IMR-90 (cell line): ENCODE results near the gene NOX3. TPM values are rescaled to one million over a fixed set of nuclear protein-coding genes. Genes with fewer than 3 reads are reported as not detected.

Experiments used
- ATAC-seq: fragments of 200-7000 bp; cut with Tn5 transposase; 2 replicates; pipeline ENCODE4 v1.9.1; 2020; ENCODE audit warnings: low read depth, mild to moderate bottlenecking, moderate library complexity
- BruUV-seq: library from RNA; stranded (reverse); fragments of 400-500 nt; replicated peaks from 2 replicates; lab custom pipeline; 2021; lab: Mats Ljungman, UMichigan
- CTCF ChIA-PET: fragments of 300-600 bp; formaldehyde crosslinking; extraction: SDS; loops from one replicate; lab custom pipeline; 2021; ENCODE audit warnings: antibody characterized with exemption; lab: Yijun Ruan, JAX
- POLR2A ChIA-PET: fragments of 300-600 bp; sonication (Branson Sonifier 250); formaldehyde crosslinking; loops from one replicate; lab custom pipeline; 2022; ENCODE audit warnings: antibody characterized with exemption; ENCODE audit not compliant: unreplicated experiment; lab: Charles Lee
- DNase-seq: peaks from one replicate; pipeline ENCODE4 v3.0.0; 2013
- H2AFZ ChIP-seq: replicated peaks from 2 replicates; pipeline ENCODE3; 2013; ENCODE audit warnings: low read length, mild to moderate bottlenecking; ENCODE audit not compliant: poor library complexity
- H2AK5ac ChIP-seq: 2 replicates; pipeline ENCODE4 v1.6.1; 2013; ENCODE audit warnings: low read depth, low read length, inconsistent platforms
- H2AK9ac ChIP-seq: replicated peaks from 2 replicates; pipeline ENCODE3; 2013; ENCODE audit warnings: mild to moderate bottlenecking, low read depth, low read length, moderate library complexity; ENCODE audit not compliant: poor library complexity
- H2BK120ac ChIP-seq: 2 replicates; pipeline ENCODE4 v1.6.1; 2013; ENCODE audit warnings: low read depth, low read length, inconsistent platforms
- H2BK15ac ChIP-seq: 3 replicates; pipeline ENCODE4 v1.6.1; 2013; ENCODE audit warnings: low read depth, low read length, inconsistent platforms
- H2BK20ac ChIP-seq: 2 replicates; pipeline ENCODE4 v1.6.1; 2013; ENCODE audit warnings: low read depth, mild to moderate bottlenecking, inconsistent platforms, low read length, moderate library complexity
- H2BK5ac ChIP-seq: 2 replicates; pipeline ENCODE4 v1.6.1; 2013; ENCODE audit warnings: mild to moderate bottlenecking, low read depth, low read length, inconsistent platforms; ENCODE audit not compliant: poor library complexity, severe bottlenecking
- H3K14ac ChIP-seq: replicated peaks from 2 replicates; pipeline ENCODE4 v1.6.1; 2013; ENCODE audit warnings: low read depth, low read length, inconsistent platforms
- H3K18ac ChIP-seq: 2 replicates; pipeline ENCODE4 v1.6.1; 2013; ENCODE audit warnings: low read depth, low read length, control low read depth
- H3K23ac ChIP-seq: 2 replicates; pipeline ENCODE4 v1.6.1; 2013; ENCODE audit warnings: low read depth, low read length, inconsistent platforms
- H3K27ac ChIP-seq: 2 replicates; pipeline ENCODE4 v1.5.1; 2013; ENCODE audit warnings: mild to moderate bottlenecking, control low read depth, low read length; ENCODE audit not compliant: insufficient read depth
- H3K27me3 ChIP-seq: 2 replicates; pipeline ENCODE4 v1.6.1; 2013; ENCODE audit warnings: low read length; ENCODE audit not compliant: control insufficient read depth, insufficient read depth
- H3K36me3 ChIP-seq: 2 replicates; pipeline ENCODE4 v1.6.1; 2013; ENCODE audit warnings: low read length, mixed read lengths; ENCODE audit not compliant: control insufficient read depth, insufficient read depth
- H3K4ac ChIP-seq: 2 replicates; pipeline ENCODE4 v1.6.1; 2013; ENCODE audit warnings: low read depth, low read length, inconsistent platforms
- H3K4me1 ChIP-seq: 2 replicates; pipeline ENCODE4 v1.6.1; 2013; ENCODE audit warnings: low read length, mixed read lengths; ENCODE audit not compliant: control insufficient read depth, insufficient read depth
- H3K4me2 ChIP-seq: 2 replicates; pipeline ENCODE4 v1.6.1; 2013; ENCODE audit warnings: low read depth, mild to moderate bottlenecking, control low read depth, low read length, moderate library complexity
- H3K4me3 ChIP-seq: 2 replicates; pipeline ENCODE4 v1.5.1; 2013; ENCODE audit warnings: low read depth, mild to moderate bottlenecking, control low read depth, low read length, moderate library complexity; ENCODE audit not compliant: insufficient read depth
- H3K56ac ChIP-seq: 2 replicates; pipeline ENCODE4 v1.6.1; 2013; ENCODE audit warnings: low read length, inconsistent platforms; ENCODE audit not compliant: insufficient read depth; ENCODE audit errors: extremely low read depth
- H3K79me1 ChIP-seq, 2 experiments: 2 replicates each; pipeline ENCODE4 v1.6.1; 2013; ENCODE audit warnings: low read length in 2 of 2, inconsistent platforms in 1 of 2, low read depth in 1 of 2
- H3K9ac ChIP-seq: 2 replicates; pipeline ENCODE4 v1.6.1; 2013; ENCODE audit warnings: low read depth, low read length, control low read depth
- H3K9me1 ChIP-seq: 2 replicates; pipeline ENCODE4 v1.6.1; 2013; ENCODE audit warnings: low read length, inconsistent platforms; ENCODE audit not compliant: insufficient read depth
- H3K9me3 ChIP-seq: 2 replicates; pipeline ENCODE4 v1.6.1; 2013; ENCODE audit warnings: low read length; ENCODE audit not compliant: control insufficient read depth, insufficient read depth
- H4K20me1 ChIP-seq: 2 replicates; pipeline ENCODE4 v1.6.1; 2013; ENCODE audit warnings: low read length, inconsistent platforms; ENCODE audit not compliant: insufficient read depth
- H4K5ac ChIP-seq: 2 replicates; pipeline ENCODE4 v1.6.1; 2013; ENCODE audit warnings: mild to moderate bottlenecking, low read depth, low read length, control low read depth
- H4K8ac ChIP-seq, 2 experiments: 2 replicates each; pipeline ENCODE4 v1.6.1; 2013; ENCODE audit warnings: low read depth in 2 of 2, low read length in 2 of 2, control low read depth in 1 of 2, inconsistent platforms in 1 of 2
- H4K91ac ChIP-seq: 2 replicates; pipeline ENCODE4 v1.6.1; 2013; ENCODE audit warnings: low read depth, low read length, inconsistent platforms; ENCODE audit not compliant: insufficient read depth
- CEBPB ChIP-seq: IDR thresholded peaks from 2 replicates; pipeline ENCODE4 v1.6.1; 2012; ENCODE audit warnings: low read depth, low read length, improper control_type of control experiment
- FOS ChIP-seq: fragments of 150-350 bp; IDR thresholded peaks from 2 replicates; pipeline ENCODE4 v1.6.1; 2016; ENCODE audit warnings: low read depth, low read length
- MXI1 ChIP-seq: IDR thresholded peaks from 2 replicates; pipeline ENCODE4 v1.6.1; 2012; ENCODE audit warnings: low read depth, mild to moderate bottlenecking, low read length, moderate library complexity, borderline replicate concordance
- POLR2A ChIP-seq: IDR thresholded peaks from 2 replicates; pipeline ENCODE4 v1.6.1; 2012; ENCODE audit warnings: mild to moderate bottlenecking, low read depth, low read length
- RCOR1 ChIP-seq: IDR thresholded peaks from 2 replicates; pipeline ENCODE4 v1.6.1; 2012; ENCODE audit warnings: mild to moderate bottlenecking, low read length, improper control_type of control experiment; ENCODE audit not compliant: insufficient replicate concordance
- USF2 ChIP-seq: fragments of 150-350 bp; IDR thresholded peaks from 2 replicates; pipeline ENCODE4 v1.6.1; 2017; ENCODE audit warnings: mild to moderate bottlenecking, antibody characterized with exemption, low read length, low read depth
- WGBS, 2 experiments: methylation state at CpG; one replicate each; pipeline versions ENCODE4 v1.1.5 to v1.1.7; 2013; ENCODE audit warnings: missing lambda C conversion rate in 2 of 2; ENCODE audit not compliant: insufficient read length in 1 of 2; ENCODE audit errors: extremely low coverage in 2 of 2; 5-methylcytosine and 5-hydroxymethylcytosine counted together
- dilution Hi-C: fragments of 300-500 bp; cut with HindIII; formaldehyde crosslinking; loops from one replicate; pipeline ENCODE4 v1.14.3; 2018; ENCODE audit warnings: low sequenced_read_pairs; ENCODE audit not compliant: unreplicated experiment
- in situ Hi-C: fragments of 300-500 bp; cut with MboI; formaldehyde crosslinking; loops from 3 replicates; pipeline ENCODE4 v1.14.3; 2019; ENCODE audit warnings: low sequenced_read_pairs, inconsistent platforms, mixed read lengths
- intact Hi-C: fragments of 100-400 bp; cut with micrococcal nuclease; formaldehyde crosslinking; loops from 2 replicates; pipeline ENCODE4 v1.10.0; 2022
- polyA plus RNA-seq, 3 experiments: library from polyadenylated mRNA; depleted of rRNA; stranded (reverse); fragments of >200 nt; gene quantifications; 2 replicates each; pipeline ENCODE4 v1.2.3, GENCODE V29; 2012; ENCODE audit warnings: low replicate concordance in 1 of 3
- total RNA-seq: library from RNA; depleted of rRNA; stranded (reverse); fragments of >200 nt; gene quantifications from 2 replicates; pipeline ENCODE4 v1.2.3, GENCODE V29; 2012

NOX3 gene
- total and polyA plus RNA-seq, 2 of the 4 experiments (the other 2 are of a cell fraction): not detected

DNA sequence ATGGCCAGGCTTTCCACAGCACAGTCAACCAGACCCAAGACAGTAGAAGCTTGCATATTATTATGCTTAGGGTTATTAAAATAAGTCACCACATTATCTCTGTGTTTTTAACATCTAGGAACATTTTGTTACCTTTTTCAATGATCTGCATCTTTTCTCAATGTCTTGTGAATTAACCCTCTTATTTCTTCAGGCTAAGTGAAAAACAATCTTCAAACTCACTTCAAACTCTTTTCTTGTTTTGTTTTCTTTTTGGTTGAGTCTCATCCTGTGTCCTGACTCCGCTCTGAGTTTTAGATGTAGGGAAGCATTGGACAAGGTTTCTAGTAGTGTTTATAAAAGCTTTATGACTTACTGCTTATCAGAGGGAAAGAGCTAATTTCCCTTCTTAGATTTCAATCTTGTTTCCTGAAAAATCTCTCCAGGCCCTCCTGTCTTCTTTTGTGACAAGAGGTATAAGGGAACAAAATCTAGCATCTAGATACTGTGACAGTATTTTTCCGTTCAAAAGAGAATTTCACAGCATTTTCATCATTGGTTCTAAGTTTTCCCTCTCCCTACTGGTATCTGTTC, 26.2 kb downstream of the NOX3 start:
- no peak overlapping the region for H2AFZ ChIP-seq
- no peak overlapping the region for H3K23ac ChIP-seq
- H4K5ac ChIP-seq: no peak overlapping the region
- POLR2A ChIA-PET: no interaction called here
- no peaks in the 10 kb centered on the region for H3K9me3 ChIP-seq
- H3K4me1 ChIP-seq: no peaks in the 10 kb centered on the region; the same call in 1 of the 2 replicates
- no peak overlapping the region for H2BK20ac ChIP-seq
- BruUV-seq: no TSS peak
- H2BK15ac ChIP-seq: no peak overlapping the region
- in situ Hi-C loops: no loop called here
- no peak overlapping the region for H3K56ac ChIP-seq
- no peak overlapping the region for H3K4me2 ChIP-seq
- H4K20me1 ChIP-seq: no peaks in the 10 kb centered on the region
- H4K91ac ChIP-seq: no peak overlapping the region
- H3K4ac ChIP-seq: no peak overlapping the region
- no peak overlapping the region for H3K18ac ChIP-seq
- CTCF ChIA-PET: no interaction called here
- H2BK120ac ChIP-seq: no peak overlapping the region
- DNase-seq: no peak
- H3K79me1 ChIP-seq: no peaks in the 10 kb centered on the region
- no CpG with 5 or more reads among the region's 2 CpGs for WGBS, 2 experiments
- H2AK5ac ChIP-seq: no peak overlapping the region
- no peaks in the 10 kb centered on the region for H3K9me1 ChIP-seq
- ATAC-seq: no peak; the same call in 1 of the 2 replicates
- no peak overlapping the region for H4K8ac ChIP-seq
- no peak overlapping the region for H2AK9ac ChIP-seq
- no peaks in the 10 kb centered on the region for H3K27me3 ChIP-seq
- no peak overlapping the region for H3K14ac ChIP-seq
- H2BK5ac ChIP-seq: no peak overlapping the region
- H3K27ac ChIP-seq: no peak overlapping the region
- H3K36me3 ChIP-seq: no peaks in the 10 kb centered on the region
- TF ChIP-seq RCOR1: no peak
- no peak for TF ChIP-seq USF2
- no peak for TF ChIP-seq CEBPB
- no peak for TF ChIP-seq FOS
- no peak for TF ChIP-seq POLR2A
- TF ChIP-seq MXI1: no peak
- no peak overlapping the region for H3K9ac ChIP-seq
- no peak overlapping the region for H3K4me3 ChIP-seq
- dilution Hi-C loops: no loop called here
- intact Hi-C loops: no loop called here
